ENCODE results near the gene RMI1. TPM values are rescaled to one million over a fixed set of nuclear protein-coding genes. Genes with fewer than 3 reads are reported as not detected.

Gene RMI1
- 10 to 100 TPM in 1 of 4 donors, 1 to 10 TPM in 3; 1.0 to 16.5 (median 6.7) TPM for total RNA-seq

GRCh38 chr9:83980395-83981125 lies at the start of gene RMI1:
Gene RMI1 (plus strand): TSS chr9:83980805. CDS start chr9:84000987, 20,182 bp downstream.
- intact Hi-C loops (cut with DNase I; ENCODE audit: low total_unique reads) = loop anchor here (10.0 kb wide), 1 partner anchor 46 kb away; no protein-coding TSS in a partner anchor
- TF ChIP-seq POLR2A (IDR thresholded peaks at IDR 0.05) (peak; percentile 92 to 96), CTCF (IDR thresholded peaks at IDR 0.05) (peak in 2 of 4 experiments; percentile 2 to 12)
- no peaks in the 10 kb centered on the region for H3K27me3 ChIP-seq
- no peaks in the 10 kb centered on the region for H3K36me3 ChIP-seq
- H3K4me1 ChIP-seq = peaks cover 7 to 16% of the 10 kb centered on the region in 2 donors
- H3K4me3 ChIP-seq = peak within 1 kb of the TSS; percentile 81 to 93
- H3K27ac ChIP-seq = peak within 1 kb of the TSS; percentile 98 to 100
- H3K9me3 ChIP-seq = no peaks in the 10 kb centered on the region
- DNase-seq = peak; percentile 99

DNA sequence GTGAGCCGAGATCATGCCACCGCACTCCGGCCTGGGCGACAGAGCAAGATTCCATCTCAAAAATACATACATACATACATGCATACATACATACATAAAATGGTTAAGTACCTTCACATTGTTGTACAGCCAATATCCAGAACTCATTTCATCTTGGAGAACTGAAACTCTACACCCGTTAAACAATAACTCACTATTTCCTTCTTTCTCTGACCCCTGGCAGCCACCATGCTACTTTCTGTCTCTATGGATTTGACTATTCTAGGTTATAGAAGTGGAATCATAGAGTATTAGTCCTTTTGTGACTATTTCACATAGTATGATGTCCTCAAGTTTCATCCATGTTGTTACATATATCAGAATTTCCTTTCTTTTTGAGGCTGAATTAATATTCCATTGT lies 49.7 kb upstream of the RMI1 start:
- no peak for TF ChIP-seq CTCF (IDR thresholded peaks at IDR 0.05)
- TF ChIP-seq POLR2A (IDR thresholded peaks at IDR 0.05) = no peak
- Histone ChIP-seq H3K36me3 (no peaks in the 10 kb centered on the region), H3K4me3 (no peak overlapping the region), H3K27ac (no peak overlapping the region), H3K9me3 (no peaks in the 10 kb centered on the region), H3K27me3 (no peaks in the 10 kb centered on the region), H3K4me1 (no peaks in the 10 kb centered on the region)
- DNase-seq = no peak
- intact Hi-C loops (cut with DNase I; ENCODE audit: low total_unique reads) = loop anchor here (10.0 kb wide), 1 partner anchor 54 kb away; the partner anchor contains the start of genes HNRNPK and RMI1

- TF ChIP-seq CTCF (IDR thresholded peaks at IDR 0.05) = no peak
- TF ChIP-seq POLR2A (IDR thresholded peaks at IDR 0.05) = no peak
- H3K9me3 ChIP-seq = no peaks in the 10 kb centered on the region
- H3K4me3 ChIP-seq = no peak overlapping the region
- no peak for DNase-seq
- no peaks in the 10 kb centered on the region for H3K27me3 ChIP-seq
- intact Hi-C loops (cut with DNase I; ENCODE audit: low total_unique reads) = loop anchor here (10.0 kb wide), 1 partner anchor 53 kb away; the partner anchor contains the start of genes HNRNPK and RMI1
- H3K36me3 ChIP-seq = no peaks in the 10 kb centered on the region
- H3K27ac ChIP-seq = no peak overlapping the region
- H3K4me1 ChIP-seq = no peaks in the 10 kb centered on the region
Measured at GRCh38 chr9:83932011-83932410, 48.6 kb upstream of the RMI1 start.

- Histone ChIP-seq H3K27ac (no peak overlapping the region), H3K4me1 (no peaks in the 10 kb centered on the region), H3K9me3 (no peaks in the 10 kb centered on the region), H3K36me3 (no peaks in the 10 kb centered on the region), H3K27me3 (no peaks in the 10 kb centered on the region), H3K4me3 (no peak overlapping the region)
- DNase-seq = no peak
- TF ChIP-seq CTCF (IDR thresholded peaks at IDR 0.05) (no peak), POLR2A (IDR thresholded peaks at IDR 0.05) (no peak)
- intact Hi-C loops (cut with DNase I; ENCODE audit: low total_unique reads) = loop anchor here (10.0 kb wide), 1 partner anchor 52 kb away; the partner anchor contains the start of genes HNRNPK and RMI1
Measured at GRCh38 chr9:83932851-83933250, 47.8 kb upstream of the RMI1 start.

GRCh38 chr9:83933790-83934189 lies 46.8 kb upstream of the RMI1 start:
- H3K27me3 ChIP-seq = no peaks in the 10 kb centered on the region
- TF ChIP-seq CTCF (IDR thresholded peaks at IDR 0.05) (no peak), POLR2A (IDR thresholded peaks at IDR 0.05) (no peak)
- peak; percentile 21 to 36 for DNase-seq
- intact Hi-C loops (cut with DNase I; ENCODE audit: low total_unique reads) = loop anchor here (10.0 kb wide), 1 partner anchor 51 kb away; the partner anchor contains the start of genes HNRNPK and RMI1
- no peaks in the 10 kb centered on the region for H3K36me3 ChIP-seq
- no peaks in the 10 kb centered on the region for H3K4me1 ChIP-seq
- H3K27ac ChIP-seq = no peak overlapping the region
- no peak overlapping the region for H3K4me3 ChIP-seq
- H3K9me3 ChIP-seq = no peaks in the 10 kb centered on the region

Measured in uterus (tissue), 4 donors.